SKM-1 (cell line): ENCODE data around the gene SRRD.
A peak's percentile ranks its signal among the peaks of the same experiment; 100 is the strongest.

Source experiments
- DNase-seq: peaks from one replicate; lab custom pipeline; 2025; ENCODE audit not compliant: unreplicated experiment; lab: John Stamatoyannopoulos, UW

Gene SRRD

DNA sequence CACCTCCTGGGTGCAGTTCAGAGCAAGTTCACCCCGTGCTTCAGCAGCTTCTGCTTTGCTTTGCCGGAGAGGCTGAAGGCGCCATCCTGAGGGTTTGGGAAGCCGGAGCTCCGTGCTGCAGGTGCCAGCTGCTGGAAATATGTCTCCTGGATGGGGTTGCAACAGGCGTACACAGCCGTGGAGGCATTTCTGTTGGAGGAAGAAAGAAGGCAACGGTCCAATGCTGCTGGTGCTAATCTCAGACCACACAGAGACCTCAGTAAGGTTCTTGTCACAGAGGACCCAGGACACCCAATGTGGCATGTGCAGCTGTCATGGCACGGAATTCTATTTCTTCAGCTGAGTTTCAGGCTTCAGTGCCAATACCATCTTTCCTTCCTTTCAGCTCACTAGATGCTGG, 30.5 kb upstream of the SRRD start:
- DNase-seq, result no peak

- DNase-seq, result no peak
Observed at GRCh38 chr22:26453812-26454500, 29.7 kb upstream of the SRRD start.

- DNase-seq, result no peak
Observed at GRCh38 chr22:26457661-26458272, 25.9 kb upstream of the SRRD start.

- no peak for DNase-seq
Observed at GRCh38 chr22:26460202-26460601, 23.5 kb upstream of the SRRD start.

DNA sequence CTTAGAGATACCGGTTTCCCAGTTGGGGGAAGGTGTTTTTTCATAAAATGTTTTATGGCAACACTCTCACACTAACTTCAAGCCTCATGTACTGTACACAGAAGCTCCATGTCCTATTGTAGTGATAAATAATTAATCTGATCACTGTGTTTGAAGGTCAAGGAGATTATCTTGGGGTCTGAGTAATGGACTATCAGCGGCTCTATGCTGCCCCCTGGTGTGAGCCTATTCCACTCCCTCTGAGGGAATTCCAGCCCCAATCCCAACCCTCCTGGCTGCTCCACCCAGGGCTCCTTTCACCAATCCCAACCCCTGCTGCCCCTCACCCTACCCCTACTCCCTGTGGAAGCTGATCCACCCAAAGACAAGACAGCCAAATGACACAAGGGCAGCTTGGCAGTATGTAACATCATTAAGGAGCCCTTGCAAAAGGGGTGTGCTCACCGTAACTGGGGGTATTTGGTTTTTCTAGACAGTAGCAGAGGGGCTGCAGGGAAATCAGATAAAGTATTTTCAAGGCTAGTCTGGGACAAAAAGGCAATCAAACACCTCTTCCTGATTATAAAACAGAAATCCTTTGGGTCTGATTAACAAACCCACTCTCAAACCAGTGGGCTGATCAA, 22.4 kb upstream of the SRRD start:
- no peak for DNase-seq

DNA sequence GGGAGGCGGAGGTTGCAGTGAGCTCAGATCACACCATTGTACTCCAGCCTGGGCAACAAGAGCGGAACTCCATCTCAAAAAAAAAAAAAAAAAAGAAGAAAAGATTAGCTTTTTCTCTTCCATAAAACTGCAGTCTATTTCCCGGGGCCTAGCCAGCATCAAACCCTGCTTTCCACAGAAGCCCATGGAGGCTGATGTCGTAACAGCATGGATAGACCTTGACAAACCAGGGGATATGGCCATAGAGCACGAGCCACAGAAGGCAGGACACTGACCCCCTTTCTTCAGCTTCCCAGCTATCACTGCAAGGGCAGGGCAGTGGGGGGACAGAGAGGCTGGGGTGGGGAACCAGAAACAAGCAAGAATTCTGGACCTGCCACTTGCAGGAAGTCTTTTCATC, 21.6 kb upstream of the SRRD start:
- DNase-seq, result no peak

- no peak for DNase-seq
Observed at GRCh38 chr22:26462641-26463040, 21.0 kb upstream of the SRRD start.

GRCh38 chr22:26463101-26463661, 20.5 kb upstream of the SRRD start:
- DNase-seq, result no peak

- DNase-seq, result no peak
Observed at GRCh38 chr22:26463688-26464087, 20.0 kb upstream of the SRRD start.

- no peak for DNase-seq
Observed at GRCh38 chr22:26464312-26464711, 19.4 kb upstream of the SRRD start.

DNA sequence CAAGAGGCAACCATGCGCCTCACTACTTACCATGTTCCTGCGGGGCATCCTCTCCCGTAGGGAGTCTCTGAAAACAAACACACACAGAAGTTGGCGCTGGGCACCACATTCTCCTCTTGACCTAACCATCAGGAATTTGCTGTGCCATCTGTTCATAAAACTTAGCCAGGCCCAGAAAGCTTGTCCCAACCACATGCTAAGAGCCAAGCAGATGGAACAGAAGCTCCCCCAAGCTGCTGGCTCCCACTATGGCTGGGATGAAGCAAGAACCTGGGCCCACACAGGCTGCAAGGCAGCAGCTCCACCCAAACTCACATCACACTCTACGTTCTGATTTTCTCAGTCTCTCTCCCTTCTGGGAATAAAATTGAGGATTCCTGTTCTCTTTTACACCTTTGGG, 17.5 kb upstream of the SRRD start:
- DNase-seq, result no peak

DNA sequence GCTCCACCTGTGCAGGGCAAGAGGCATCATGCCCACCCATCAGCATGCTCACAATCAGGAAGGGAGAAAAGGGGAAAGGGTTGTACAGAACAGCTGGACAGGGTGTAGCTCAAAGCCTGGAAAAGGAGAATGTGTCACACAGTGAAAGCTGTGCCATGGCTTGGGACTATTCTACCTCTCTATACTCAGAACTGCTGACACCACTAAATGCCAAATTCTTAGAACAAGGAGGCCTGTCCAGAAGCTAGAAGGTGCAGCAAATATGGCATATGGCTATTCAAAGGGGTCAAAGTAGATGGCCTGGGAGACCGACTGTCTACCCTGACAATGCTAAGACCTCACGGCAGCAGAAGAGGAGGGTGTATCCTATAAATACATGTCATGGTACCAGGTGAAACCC, 12.9 kb upstream of the SRRD start:
- no peak for DNase-seq

DNA sequence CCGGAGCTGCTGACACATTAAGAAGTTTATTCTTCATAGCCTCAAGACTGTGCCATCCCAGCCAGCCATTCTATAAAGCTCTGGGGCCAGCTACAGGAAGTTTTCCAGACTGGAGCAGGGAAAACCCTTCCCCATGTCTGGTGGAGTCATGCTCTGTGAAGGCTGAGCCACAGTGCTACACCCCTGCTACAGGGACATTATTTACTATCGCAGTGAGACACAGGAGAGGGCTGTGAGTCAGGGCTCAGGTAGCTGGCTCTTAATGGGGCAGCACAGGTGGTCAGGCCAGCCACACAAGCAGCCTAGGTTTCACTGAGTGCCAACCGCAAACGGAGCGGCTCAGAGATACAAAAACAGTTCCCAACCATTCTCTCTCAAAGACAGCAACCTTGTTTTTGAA, 12.2 kb upstream of the SRRD start:
- no peak for DNase-seq

- DNase-seq, result no peak
Observed at GRCh38 chr22:26474682-26475081, 9.0 kb upstream of the SRRD start.

DNA sequence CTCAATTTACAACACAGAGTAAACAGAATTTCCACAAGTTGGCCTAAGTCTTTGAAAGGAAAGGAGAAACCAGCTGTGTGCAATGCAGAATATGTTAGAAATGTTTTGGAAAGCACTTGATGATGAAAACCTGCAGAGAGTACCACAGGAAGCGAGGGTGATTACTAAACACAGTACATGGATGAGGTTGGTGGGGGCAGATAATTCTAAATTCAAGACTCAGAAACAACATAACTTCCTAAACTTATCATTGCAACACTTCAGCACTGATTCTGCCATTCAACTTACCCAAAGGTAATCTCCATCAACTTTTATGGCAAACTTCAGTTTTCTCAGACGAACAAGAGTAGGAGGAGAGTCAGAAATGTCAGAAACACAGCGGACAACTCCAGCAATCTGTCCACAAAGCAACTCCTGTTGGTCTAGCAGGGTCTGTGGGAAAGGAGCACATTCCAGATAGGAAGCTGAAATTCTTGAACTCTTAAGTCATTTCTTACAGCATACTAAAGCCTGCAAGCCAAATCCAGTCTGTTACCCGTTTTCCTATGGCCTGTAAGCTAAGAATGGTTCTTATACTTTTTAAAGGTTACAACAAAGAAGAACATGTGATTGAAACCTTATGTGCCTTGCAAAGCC, 6.9 kb upstream of the SRRD start:
- peak; percentile 8 for DNase-seq

DNA sequence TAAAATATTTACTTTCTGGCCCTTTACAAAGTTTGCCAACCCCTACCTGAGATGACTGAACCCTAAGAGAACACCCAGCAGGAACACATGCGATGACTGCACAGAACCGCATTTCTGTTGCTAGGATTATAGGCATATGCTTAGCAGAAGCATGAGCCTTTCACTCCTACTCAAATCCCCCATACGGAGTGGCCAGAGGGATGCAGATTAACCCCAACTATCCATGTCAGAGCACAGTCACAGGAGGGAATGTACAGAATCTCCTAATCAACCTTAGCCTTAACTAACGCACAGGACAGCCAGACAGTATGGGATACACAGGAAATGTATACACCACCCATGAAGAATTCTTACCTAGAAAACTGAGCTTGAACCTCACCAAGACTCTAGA, 6.3 kb upstream of the SRRD start:
- DNase-seq, result no peak

DNA sequence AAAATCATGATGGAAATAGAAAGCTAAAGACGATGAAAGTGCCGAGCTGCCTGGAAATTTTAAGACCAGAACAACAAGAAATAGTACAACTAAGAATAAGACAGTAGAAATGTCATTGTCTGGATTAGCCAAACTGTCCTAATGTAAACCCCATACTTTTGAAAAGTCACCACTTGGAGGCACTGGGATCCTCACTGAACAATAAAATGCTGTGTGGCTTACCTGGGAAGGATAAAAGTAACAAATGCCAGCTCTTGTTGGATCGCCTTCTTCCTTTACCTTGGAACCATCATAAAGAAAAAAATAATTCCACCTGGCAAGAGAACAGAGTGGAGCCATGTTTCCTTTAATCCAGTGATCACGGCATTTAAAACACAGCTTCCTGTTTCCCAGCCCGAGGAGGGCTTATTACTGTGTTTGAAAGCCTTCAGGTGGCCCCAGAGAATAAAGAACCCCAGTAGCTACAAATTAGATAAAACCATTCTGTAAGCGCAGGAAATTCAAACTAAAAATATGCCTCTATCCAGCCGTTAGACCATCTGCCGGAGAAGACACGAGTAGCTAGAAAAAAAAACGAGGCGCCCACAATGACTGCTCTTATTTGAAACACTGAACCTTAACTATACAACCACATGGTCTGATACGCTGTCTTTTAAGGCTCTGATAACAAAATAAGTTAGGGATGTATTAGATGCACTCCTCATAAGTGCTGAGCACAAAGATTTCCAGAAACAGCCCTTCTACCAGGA, 4.5 kb upstream of the SRRD start:
- no peak for DNase-seq

DNA sequence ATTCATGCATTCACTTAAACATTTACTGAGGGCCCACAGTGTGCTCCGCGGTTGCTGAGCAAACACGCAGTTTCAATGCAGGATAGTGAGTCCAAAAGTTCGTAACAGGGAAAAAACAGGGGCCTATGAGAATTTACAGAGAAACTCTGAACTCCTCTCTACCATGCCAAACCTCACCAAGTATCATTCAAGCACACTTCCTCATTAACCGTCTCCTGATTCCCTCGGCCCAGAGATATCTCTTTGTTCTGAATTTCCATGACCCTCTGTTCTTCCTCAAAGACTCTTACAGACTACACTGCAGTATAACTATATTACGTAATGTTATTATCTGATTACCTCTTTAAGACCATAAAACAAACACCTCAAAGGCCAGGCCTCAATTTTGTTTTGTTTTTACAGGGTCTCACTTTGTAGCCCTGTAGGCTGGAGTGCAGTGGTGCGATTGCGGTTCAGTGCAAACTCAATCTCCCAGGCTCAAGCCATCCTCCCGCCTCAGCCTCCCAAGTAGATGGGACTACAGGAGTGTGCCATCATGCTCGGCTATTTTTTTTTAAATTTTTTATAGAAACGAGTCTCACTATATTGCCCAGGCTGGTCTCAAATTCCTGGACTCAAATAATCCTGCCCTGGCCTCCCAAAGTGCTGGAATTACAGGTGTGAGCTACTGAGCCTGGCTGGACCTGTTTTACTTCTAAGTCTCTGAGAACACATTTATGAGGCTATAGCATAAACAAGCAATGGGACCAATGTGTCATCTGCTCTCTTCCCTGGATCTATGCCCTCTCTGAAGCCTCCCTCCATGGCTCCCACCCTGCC, 3.7 kb upstream of the SRRD start:
- DNase-seq, result peak; percentile 29

DNA sequence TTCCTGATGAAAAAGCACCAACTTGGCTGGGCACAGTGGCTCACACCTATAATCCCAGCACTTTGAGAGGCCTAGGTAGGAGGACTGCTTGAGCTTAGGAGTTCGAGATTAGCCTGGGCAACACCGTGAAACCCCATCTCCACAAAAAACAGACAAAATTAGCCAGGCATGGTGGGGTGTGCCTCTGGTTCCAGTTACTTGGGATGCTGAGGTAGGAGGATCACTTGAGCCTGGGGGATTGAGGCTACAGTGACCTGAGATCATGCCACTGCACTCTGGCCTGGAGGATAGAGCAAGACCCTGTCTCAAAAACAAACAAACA, 3.1 kb upstream of the SRRD start:
- no peak for DNase-seq

GRCh38 chr22:26481112-26481693, 2.5 kb upstream of the SRRD start:
- DNase-seq, result no peak
